ENCODE results near the gene ADCYAP1R1. TPM values are rescaled to one million over a fixed set of nuclear protein-coding genes. Genes with fewer than 3 reads are reported as not detected.

ADCYAP1R1 gene
- total and polyA plus RNA-seq, 2 donors (not counting 1 experiment from before 2014, with no cell fraction given) = not detected

GRCh38 chr7:31134246-31135188 is 82.4 kb downstream of the ADCYAP1R1 start:
- TF ChIP-seq CTCF (IDR thresholded peaks at IDR 0.05) (peak; percentile 78), EZH2 (IDR thresholded peaks at IDR 0.05; ENCODE audit: borderline replicate concordance, insufficient read depth, low read depth, low read length, poor library complexity, severe bottlenecking) (no peak)
- intact Hi-C loops (cut with micrococcal nuclease) = no loop called here
- peaks cover 0 to 5% of the 10 kb centered on the region in 2 donors for H3K4me1 ChIP-seq (ENCODE audit: control insufficient read depth in 2 of 2, insufficient read depth in 2 of 2, low read length in 2 of 2)
- 56% methylated on average over 27 of the region's 31 CpGs for WGBS (ENCODE audit: insufficient coverage)
- H3K79me2 ChIP-seq (ENCODE audit: control insufficient read depth, insufficient read depth, low read length) = no peaks in the 10 kb centered on the region
- H4K20me1 ChIP-seq (ENCODE audit: control insufficient read depth, insufficient read depth, low read length, poor library complexity, severe bottlenecking) = no peaks in the 10 kb centered on the region
- no peak overlapping the region for H3K9ac ChIP-seq (ENCODE audit: low read length)
- H2AFZ ChIP-seq (ENCODE audit: insufficient read depth, low read depth, low read length, poor library complexity, severe bottlenecking) = peak overlapping the region; percentile 65
- Mint-ChIP-seq H3K4me1 (peaks cover 3% of the 10 kb centered on the region), H3K4me3 (no peak overlapping the region), H3K27ac (no peak overlapping the region), H3K27me3 (no peaks in the 10 kb centered on the region), H3K9me3 (ENCODE audit: insufficient read depth) (no peaks in the 10 kb centered on the region)
- H3K27me3 ChIP-seq (replicated peaks in 1 of 4; ENCODE audit: control extremely low read depth in 1 of 4, control insufficient read depth in 3 of 4, insufficient read depth in 4 of 4, low read length in 3 of 4) = peaks cover 0 to 4% (median 1%) of the 10 kb centered on the region in 4 experiments
- no peaks in the 10 kb centered on the region for H3K36me3 ChIP-seq (replicated peaks in 1 of 2; ENCODE audit: control extremely low read depth in 1 of 2, control insufficient read depth in 1 of 2, extremely low read depth in 1 of 2, insufficient read depth in 2 of 2, low read length in 1 of 2)
- H3K27ac ChIP-seq (ENCODE audit: low read length in 2 of 2) = no peak overlapping the region
- H3K9me3 ChIP-seq (ENCODE audit: control extremely low read depth in 1 of 3, control insufficient read depth in 2 of 3, insufficient read depth in 1 of 3, low read length in 2 of 3) = peaks cover 0 to 8% (median 0%) of the 10 kb centered on the region in 3 donors
- POLR2A ChIA-PET = no interaction called here
- ATAC-seq (ENCODE audit: low read depth) = peak; percentile 49
- DNase-seq = peak; percentile 46
- CTCF ChIA-PET = interaction anchor here (0.8 to 7.4 kb wide), 11 partner anchors 8 to 610 kb away, joined by 3 to 65 read pairs (median 4); no protein-coding TSS in a partner anchor
- no peak overlapping the region for H3K4me3 ChIP-seq (ENCODE audit: control extremely low read depth in 1 of 5, extremely low read depth in 1 of 5, insufficient read depth in 1 of 5, low read depth in 2 of 5, low read length in 4 of 5)
- no peak overlapping the region for H3K4me2 ChIP-seq (replicated peaks; ENCODE audit: low read depth, low read length, poor library complexity, severe bottlenecking)

DNA sequence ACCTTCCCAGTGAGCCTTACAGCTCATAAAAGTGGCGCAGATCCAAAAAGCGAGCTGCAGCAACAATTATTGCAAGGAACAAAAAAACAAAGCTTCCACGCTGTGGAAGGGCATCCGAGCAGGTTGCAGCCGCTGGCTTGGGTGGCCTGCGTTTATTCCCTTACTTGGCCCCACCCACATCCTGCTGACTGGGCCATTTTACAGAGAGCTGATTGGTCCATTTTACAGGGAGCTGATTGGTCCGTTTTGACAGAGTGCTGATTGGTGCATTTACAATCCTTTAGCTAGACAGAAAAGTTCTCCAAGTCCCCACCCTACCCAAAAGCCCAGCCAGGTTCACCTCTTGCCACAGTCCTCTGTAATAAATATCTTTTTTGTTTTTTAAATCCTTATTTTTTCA is 85.1 kb downstream of the ADCYAP1R1 start:
- Histone ChIP-seq H3K27me3 (replicated peaks in 1 of 4; ENCODE audit: control extremely low read depth in 1 of 4, control insufficient read depth in 3 of 4, insufficient read depth in 4 of 4, low read length in 3 of 4) (peaks cover 0 to 4% (median 1%) of the 10 kb centered on the region in 4 experiments), H3K4me2 (replicated peaks; ENCODE audit: low read depth, low read length, poor library complexity, severe bottlenecking) (no peak overlapping the region), H3K4me3 (ENCODE audit: control extremely low read depth in 1 of 5, extremely low read depth in 1 of 5, insufficient read depth in 1 of 5, low read depth in 2 of 5, low read length in 4 of 5) (no peak overlapping the region), H3K4me1 (ENCODE audit: control insufficient read depth in 2 of 2, insufficient read depth in 2 of 2, low read length in 2 of 2) (peaks cover 0 to 5% of the 10 kb centered on the region in 2 donors), H2AFZ (ENCODE audit: insufficient read depth, low read depth, low read length, poor library complexity, severe bottlenecking) (no peak overlapping the region), H3K9ac (ENCODE audit: low read length) (no peak overlapping the region), H3K36me3 (replicated peaks in 1 of 2; ENCODE audit: control extremely low read depth in 1 of 2, control insufficient read depth in 1 of 2, extremely low read depth in 1 of 2, insufficient read depth in 2 of 2, low read length in 1 of 2) (no peaks in the 10 kb centered on the region), H4K20me1 (ENCODE audit: control insufficient read depth, insufficient read depth, low read length, poor library complexity, severe bottlenecking) (no peaks in the 10 kb centered on the region), H3K9me3 (ENCODE audit: control extremely low read depth in 1 of 3, control insufficient read depth in 2 of 3, insufficient read depth in 1 of 3, low read length in 2 of 3) (peaks cover 0 to 8% (median 0%) of the 10 kb centered on the region in 3 donors), H3K27ac (ENCODE audit: low read length in 2 of 2) (no peak overlapping the region), H3K79me2 (ENCODE audit: control insufficient read depth, insufficient read depth, low read length) (no peaks in the 10 kb centered on the region)
- H3K9me3 Mint-ChIP-seq (ENCODE audit: insufficient read depth) = no peaks in the 10 kb centered on the region
- no peak overlapping the region for H3K27ac Mint-ChIP-seq
- H3K4me3 Mint-ChIP-seq = no peak overlapping the region
- intact Hi-C loops (cut with micrococcal nuclease) = no loop called here
- ChIA-PET POLR2A (no interaction called here), CTCF (interaction anchor here (7.4 kb wide), 1 partner anchor 15 kb away, joined by 65 read pairs; no protein-coding TSS in a partner anchor)
- WGBS (ENCODE audit: insufficient coverage) = 91% methylated on average over 6 of the region's 7 CpGs
- DNase-seq (no peak), ATAC-seq (ENCODE audit: low read depth) (no peak)
- peaks cover 3% of the 10 kb centered on the region for H3K4me1 Mint-ChIP-seq
- TF ChIP-seq CTCF (IDR thresholded peaks at IDR 0.05) = no peak
- no peak for TF ChIP-seq EZH2 (IDR thresholded peaks at IDR 0.05; ENCODE audit: borderline replicate concordance, insufficient read depth, low read depth, low read length, poor library complexity, severe bottlenecking)
- H3K27me3 Mint-ChIP-seq = peaks cover 8% of the 10 kb centered on the region
